Epidermal melanocyte (primary cell): ENCODE results near the gene STAC.
"Not testable (repeated sequence)": the region's sequence is repeated elsewhere in the genome, so short reads cannot be mapped to it uniquely, and the experiment has no call there.

ENCODE experiments used
- DNase-seq: peaks from one replicate; pipeline ENCODE4 v3.0.0; 2011; ENCODE audit warnings: low spot score; ENCODE audit not compliant: insufficient read length

Gene STAC

DNA sequence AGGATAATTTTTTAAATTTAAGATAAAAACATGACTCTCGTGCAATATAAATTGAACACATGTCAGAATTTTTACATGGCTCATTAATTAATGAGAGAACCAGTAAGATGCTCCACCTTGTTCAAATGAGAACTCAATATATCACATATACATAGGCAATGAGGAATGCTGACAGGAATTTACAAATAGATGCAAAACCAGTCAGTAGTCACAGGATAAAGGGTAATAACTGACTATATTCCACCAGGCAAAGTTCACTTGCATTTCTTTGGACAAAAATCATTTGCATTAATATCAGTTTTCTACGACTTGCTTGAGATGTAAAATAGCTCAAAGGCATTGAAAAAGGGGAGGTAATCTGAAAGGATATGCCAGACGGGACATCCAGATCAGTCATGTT is 139.4 kb downstream of the STAC start:
- DNase-seq: no peak

DNA sequence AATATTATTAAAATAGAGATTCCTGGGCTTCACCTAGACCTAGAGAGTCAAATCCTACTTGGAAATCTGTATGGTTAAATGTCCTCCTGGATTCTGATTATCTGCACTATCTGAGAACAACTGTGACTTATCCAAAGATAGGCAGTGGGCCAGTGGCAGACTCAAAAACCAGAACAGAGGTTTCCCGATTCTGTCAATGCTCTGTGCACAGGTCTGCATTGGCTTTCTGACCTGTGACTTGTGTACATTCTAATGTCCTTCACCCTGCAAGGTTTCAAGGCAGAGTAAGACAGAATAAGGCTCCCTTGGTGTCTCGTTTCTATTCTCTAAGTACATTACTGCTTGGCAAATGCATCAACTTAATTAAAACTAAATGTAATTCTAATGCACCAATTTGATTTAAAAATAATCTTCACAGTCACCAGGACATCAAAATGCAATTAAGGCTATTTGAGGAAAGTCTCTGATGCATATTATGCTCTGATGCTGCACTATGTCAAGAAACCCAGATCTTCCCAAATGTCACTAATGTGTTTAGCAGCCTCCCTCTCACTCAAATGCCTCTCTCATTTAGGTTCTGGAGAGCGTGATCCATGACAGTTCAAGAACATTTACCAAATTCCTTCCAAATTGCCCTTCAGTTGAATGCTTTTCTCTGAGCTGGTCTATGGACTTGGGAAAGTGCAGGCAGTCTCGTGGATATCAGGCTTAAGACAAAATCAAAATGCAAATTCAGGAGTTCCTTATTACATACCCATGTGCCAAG is 140.1 kb downstream of the STAC start:
- no peak for DNase-seq

DNA sequence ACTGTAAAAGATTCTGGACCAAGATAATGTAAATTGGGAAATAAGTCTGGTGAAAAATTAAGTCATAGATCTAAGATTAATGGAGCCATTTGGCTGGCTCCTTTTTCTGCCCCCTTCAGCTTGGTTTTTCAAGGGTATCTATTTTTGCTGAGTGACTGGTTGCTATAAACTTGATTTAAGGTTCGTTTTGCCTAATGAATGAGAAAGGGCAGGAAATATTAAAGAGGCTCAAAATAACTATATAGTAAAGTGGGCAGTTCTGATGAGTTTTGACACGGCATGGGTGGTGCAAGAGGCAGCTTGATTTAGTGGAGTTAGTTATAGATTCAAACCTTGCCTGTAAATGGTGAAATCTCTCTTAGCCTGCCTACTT is 140.7 kb downstream of the STAC start:
- no peak for DNase-seq

DNA sequence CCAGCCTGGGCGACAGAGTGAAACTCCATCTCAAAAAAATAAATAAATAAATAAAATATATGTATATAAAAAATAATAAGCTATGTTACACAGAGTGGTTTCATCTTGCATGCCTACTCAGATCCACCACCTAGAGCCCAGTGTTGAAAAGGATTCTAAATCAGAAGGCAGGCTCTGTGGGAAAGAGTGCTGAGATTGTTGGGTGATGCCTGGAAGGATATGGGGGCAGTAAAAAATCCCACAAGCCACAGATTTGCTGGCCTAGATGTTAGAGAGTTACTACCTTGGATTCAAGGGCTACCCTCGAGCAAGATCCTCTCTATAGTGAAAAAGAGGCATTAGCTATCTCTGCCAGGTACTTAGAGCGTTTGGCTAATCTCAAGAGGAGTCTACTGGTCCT is 144.3 kb downstream of the STAC start:
- no peak for DNase-seq

DNA sequence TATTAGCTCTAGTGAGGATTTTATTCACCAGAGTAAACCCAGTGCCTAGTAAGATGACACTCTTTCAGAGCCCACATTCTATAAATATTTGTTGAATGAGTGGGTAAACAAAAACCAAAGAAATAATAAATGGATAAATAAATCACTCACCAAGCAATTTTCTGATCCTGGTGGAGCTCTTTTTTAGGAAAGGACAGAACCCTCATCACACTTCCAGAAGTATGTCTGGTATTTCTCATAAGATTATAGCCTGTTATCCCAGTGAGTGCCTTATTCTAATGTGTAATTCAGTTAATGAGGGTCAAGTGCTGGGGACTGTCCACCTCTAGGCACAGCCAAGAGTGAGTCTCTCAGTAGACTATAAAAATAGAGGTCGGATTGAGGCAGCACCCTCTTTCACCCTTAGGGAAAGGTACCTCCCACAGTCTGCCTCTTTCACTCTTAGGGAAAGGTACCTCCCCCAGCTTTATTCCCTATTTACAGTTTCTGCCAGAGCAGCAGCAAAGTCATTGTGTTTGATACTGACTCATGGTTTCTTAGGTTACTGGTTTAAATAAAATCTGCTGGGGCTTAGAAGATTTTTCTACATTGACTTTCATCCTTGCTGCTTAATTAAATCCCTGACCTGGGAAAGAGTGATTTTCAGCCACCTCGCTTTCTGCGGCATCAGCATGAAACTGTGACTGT is 145.0 kb downstream of the STAC start:
- DNase-seq: peak; percentile 21

DNA sequence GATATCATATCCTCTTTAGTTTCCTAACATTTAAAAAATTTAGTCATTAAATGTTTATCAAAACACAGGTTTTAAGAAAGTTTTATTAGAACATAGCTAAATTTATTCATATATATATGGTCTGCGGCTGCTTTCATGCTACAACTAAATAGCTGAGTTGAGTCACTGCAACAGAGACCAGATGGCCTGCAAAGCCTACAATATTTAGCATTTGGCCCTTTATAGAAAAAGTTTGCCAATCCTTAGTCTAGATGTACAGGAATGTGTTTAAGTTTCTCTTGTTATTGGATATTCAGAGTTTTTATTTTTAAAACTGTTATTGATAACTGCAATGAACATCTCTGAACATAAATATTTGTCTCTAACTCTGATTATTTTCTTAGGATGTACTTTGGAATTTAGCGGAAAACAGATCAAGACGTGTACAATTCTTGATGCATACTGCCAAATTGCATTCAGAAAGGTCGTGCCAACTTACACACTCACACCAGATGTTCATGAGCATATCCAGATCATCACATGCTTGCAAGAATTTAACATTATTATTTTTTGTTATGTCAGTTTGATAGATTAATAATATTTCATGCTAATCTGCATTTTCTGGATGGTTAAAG is 157.9 kb downstream of the STAC start:
- no peak for DNase-seq

DNA sequence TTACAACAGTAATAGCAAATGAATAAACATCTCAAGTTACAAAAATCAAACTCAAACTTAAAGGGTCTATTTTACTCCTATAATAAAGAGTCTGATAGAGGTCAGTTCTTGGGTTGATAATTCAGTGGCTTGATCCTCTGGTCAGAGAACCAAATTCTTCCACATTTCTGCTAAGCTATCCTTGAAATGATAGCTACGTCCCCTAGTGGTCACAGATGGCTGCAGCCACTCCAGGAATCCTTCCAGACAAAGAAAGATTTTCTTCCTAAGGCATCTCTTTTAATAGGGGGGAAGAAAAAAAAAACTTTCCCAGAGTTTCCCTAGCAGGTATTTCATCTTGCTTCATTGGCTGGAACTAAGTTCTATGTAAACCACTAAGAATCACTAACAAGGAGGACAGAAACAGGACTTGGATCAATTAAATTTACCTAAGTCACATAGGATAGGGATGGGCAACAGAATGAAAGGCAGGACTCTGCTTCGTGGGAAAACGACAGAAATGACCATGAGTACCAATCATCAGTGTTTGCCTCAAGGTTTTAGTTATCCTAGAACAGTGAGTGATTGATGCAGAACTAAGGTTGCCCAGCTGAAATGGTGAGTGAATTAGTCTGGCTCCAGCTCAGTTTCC is 160.7 kb downstream of the STAC start:
- DNase-seq: peak; percentile 25

DNA sequence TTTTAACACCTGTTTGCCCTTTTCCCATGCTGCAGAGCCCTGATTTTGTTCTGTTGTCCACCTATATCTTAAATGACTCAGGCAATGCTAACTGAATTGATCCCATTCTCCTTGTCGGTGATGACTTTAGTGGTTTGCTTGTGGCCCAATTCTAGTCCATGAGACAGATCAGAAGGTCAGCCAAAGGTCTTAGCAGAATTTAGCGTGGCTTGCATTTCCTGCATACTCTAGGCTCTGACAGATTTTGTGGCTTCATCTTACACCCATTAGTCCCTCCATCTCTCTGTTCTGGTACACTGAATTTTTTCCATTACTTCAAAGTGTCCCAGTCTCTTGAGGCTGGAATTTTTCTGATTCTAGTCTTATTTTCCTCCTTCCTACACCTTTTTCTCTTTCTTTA is 161.9 kb downstream of the STAC start:
- no peak for DNase-seq

DNA sequence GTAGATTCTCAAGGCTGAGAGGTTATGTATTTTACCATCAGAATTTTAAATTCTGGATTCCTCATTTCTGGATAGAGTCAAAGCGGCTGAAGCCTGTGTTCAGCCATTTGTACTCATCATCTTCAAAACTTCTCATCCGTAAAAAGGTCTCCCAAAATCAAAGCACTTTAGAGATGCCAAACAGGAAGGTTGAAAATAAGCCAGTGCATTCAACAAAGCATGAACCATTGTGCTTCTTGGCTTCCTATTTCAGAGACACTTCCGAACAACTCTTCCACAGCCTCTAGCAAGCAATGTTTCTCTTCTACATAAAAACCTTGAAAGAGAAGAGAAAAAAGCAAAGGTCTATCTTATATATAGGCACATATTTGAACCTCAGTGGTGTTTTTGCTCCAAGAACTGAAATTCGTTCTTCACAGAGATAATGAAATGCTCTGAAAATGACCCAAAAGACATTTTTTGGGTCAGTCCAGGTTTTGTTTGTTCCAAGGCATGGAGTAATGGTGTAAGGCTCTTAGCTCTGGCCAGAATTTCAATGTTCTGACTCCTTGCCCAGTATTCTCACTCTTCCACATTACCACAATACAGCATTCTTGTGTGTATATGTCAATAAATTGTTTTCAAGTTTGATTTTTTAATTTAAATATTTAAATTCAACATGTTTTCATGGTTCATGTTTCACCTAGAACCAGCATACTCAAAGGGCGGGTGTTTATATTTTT is 163.1 kb downstream of the STAC start:
- no peak for DNase-seq

DNA sequence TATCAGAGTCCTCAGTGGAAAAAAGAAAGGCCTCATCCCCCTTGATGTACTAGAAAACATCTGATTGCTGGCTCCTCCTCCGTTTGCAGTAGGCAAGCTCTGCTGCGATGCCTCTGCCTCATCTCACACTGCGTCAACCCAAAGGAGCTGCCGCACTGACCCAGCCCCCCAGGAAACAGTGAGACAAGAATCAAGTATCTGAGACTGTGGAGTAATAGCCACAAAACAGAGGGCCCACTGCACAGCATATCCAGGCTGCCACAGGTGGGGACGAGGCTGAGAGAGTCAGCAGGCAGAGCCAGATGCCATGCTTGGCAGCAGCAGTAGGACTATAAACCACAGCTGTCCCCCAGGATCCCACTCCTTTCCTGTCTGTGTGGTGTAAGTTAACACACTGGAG is 165.9 kb downstream of the STAC start:
- no peak for DNase-seq

DNA sequence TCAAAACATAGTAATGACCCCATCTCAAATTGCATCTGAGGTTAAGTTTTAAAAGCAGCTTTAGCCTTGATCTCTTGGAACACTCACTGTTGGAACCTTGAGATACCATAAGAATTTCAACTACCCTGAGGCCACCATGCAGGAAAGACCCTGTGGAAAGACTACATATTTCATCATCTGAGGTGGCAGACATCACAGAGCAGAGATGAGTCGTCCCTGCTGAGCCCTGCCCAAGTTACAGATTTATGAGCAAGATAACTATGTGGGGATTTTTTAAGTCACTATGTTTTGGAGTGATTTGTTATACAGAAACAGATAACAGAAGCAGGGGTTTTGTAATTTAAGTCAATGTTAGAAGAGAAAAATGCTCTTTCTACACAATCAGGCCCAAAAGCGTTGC is 168.4 kb downstream of the STAC start:
- DNase-seq: no peak

DNA sequence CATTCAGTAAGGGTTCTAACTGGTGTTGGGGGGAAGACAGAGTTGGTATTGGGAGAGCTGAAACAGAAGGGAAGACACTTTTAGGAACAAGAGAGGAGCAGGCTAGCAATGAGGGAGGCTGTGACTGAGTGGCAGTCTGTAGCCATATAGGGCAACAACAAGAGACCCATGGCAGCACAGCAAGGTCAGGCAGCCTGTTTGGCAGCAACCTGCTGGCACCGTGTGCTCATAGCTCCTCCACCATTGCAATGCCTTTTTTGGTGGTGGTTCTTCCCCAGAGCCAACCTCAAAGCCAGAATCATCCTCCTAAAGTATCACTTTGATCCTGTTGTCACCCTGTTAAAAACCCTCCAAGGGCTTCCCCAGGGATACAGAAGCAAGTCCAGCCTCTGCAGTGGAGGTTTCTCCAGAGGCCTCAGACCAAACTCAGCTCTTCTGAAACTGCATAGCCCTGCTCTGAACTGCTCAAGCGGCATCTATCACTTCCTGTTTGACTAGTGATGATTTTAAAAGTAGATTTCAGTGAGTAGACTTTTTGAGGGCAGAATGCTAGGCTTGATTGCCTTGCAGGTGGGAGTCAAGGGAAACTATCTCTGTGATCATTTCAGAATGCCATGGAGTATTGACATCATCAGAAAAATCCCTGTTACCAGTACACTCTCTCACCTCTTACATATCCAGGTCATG is 176.9 kb downstream of the STAC start:
- no peak for DNase-seq

DNA sequence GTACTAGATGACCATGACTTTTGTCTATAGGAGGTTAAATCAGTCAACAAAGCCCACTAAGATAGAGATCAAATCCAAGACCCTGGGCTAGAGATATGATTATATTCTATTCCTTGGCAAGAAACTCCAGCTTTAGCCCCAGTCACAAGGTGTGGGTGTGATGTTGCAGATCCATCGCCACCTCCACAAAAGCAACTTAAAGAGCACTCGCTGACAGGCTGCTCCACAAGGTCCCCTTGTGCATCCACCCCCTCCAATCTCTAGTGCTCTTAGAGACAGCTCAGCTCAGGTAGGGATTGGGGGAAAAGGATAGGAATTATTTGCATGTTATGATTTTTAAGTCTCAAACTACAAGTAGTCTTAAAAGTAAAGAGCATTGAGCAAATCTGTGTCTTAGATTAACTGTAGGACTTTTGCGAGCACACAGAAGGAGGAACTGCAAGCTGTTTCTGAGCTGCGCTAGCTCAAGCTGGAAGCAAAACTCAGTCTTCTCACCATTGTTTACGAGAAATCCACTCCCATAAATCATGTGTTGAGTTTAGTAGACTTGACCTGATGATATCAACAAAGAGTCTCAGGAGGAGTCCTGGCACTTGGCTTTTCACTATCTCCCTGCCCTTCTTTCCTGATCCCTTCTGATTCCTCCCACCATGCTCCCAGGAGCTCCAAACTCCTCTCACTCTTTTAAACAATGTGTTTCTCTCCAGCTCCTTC is 177.6 kb downstream of the STAC start:
- DNase-seq: no peak

DNA sequence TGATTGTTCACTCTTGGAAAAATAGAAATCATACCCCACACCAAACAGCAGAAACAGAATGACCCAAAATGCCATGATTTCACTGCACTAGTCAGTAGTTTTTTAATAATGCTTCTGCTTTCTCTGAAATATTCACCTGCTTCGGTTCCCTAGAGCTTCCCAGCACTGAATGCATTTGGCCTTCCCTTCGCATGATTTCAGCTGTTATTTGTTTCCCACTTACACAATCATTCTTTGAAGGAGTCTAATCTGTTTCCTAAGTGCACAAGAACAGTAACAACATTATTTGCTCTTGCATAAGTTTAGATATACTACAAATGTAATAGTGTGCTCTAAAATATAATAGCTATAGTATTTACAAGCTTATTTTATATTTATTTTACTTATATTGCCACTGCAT is 178.7 kb downstream of the STAC start:
- DNase-seq: no peak

DNA sequence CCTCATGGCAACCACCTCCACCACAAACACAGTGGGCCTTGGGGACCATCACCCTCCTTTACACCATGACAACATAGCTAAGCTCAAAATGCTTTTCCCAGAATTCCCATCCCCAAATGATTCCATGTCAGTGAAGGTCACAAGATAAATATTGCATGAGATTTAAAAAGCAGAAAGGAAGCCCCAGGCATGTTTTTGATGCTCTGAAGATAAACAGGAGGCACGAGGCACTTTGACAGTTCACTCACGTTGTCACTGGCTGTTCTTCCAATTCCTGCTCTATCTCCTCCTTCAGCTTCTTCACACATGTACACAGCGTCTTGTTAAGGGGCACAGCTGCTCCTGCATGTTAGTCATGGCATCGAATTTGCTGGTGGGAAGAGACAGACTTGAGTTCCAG is 180.4 kb downstream of the STAC start:
- no peak for DNase-seq

DNA sequence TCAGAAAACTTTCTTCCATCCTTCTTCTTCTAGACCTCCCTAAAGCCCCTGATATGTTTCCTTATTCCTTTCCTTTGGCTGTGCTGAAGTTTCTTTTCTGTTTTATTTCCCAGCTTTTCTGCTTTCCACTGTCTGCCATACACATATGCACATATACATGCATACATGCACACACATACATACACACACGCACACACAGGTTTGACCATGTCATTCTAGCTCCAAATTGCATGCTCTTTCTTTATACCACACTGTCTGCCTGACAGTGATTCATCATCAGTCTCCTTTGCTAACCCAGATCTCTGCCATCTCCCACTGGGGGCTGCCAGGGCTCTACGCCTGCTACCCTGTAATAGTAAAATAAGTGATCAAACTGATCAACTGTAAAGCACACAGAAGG is 181.3 kb downstream of the STAC start:
- no peak for DNase-seq

DNA sequence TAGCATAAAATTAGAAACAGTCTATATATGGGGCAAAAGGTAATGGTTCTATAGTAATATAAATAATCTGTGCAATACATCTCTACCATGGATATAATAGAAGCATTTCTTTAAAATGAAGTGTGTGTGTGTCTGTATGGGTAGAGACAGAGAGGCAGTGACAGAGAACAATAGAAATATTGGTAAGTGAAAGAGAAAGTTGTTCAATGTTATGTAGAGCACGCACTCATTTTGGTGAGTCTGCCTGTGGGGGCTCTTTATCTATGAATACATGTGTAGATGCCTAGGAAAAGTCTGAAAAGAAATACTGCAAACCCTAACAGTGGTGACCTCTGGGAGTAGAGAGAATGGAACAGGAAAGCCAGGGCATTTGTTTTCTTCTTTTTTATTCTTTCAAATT is 182.6 kb downstream of the STAC start:
- DNase-seq: no peak

DNA sequence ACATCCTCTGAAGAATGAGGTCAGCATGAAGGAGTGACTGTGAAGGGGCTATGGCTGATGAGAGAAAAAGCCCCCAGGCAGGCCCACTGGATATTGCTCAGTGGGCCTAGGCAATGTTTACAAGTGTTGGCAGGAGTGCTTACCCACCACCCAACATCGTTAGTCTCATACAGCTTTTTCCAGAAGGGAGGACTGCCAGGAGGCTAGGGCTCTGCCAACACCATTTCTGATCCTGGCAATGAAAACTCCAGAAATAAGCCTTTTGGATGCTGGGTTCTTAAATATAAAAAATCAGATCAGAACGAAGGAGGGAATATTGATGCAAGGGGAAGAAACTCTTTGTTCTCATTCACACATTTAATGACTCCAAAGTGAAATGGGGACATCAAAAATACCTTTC is 194.9 kb downstream of the STAC start:
- DNase-seq: no peak

DNA sequence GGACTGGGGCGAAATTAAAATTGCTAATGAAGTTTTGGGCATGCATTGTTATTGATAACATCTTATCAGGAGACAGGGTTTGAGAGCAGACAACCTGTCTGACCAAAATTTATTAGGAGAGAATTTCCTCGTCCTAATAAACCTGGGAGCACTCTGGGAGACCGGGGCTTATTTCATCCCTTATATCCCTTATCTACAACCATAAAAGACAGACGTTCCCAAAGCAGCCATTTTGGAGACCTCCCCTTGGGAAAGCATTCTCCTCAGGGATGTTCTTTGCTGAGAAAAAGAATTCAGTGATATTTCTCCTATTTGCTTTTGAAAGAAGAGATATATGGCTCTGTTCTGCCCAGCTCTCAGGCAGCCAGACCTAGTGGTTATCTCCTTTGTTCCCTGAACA is 198.1 kb downstream of the STAC start:
- not testable (repeated sequence) for DNase-seq

DNA sequence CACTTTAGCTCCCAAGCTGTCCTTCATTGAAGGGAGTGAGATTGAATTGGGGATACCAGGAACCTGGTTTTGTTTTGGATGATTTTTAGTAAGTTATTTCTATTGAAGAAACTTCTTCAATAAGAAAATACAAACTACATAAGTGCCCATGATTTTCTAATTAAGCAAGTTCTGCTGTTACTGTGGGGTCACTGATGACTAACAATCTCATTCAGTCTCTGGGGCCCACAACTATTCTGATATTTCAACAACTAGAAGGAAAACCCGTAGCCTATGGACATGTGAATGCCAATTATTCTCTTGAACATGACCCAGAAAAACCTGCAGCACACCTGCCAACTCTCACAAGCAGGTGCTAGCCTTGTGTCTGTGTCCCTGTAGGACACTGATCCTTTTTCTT is 199.4 kb downstream of the STAC start:
- no peak for DNase-seq

DNA sequence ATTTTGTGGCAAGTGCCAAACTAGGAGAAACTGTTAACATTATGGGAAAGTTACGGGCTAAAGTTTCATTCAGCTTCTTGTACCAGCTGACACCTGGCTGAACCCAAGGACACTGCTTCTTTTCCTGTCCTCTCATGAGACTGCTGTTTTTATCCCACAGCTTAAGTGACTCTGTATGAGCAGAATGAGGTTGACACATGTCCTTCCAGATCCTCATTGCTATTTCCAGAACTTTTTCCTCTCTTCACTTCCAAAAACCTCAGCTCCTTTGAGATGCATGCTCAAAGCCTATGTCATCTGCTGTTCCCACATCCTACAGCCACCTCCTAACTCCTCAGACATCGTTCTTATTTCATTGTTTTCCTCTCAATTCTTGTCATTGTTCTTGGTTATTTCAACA is 200.4 kb downstream of the STAC start:
- no peak for DNase-seq
